HEK293 (cell line): ENCODE data around the gene PHETA1.

Experiments
- MEIS1 ChIP-seq: sonication (generic); formaldehyde crosslinking; IDR thresholded peaks from 2 replicates; pipeline ENCODE4 v1.8.1; 2022; ENCODE audit warnings: missing genetic modification reagents, mild to moderate bottlenecking, borderline replicate concordance
- OSR2 ChIP-seq: fragments of 450-650 bp; formaldehyde crosslinking; IDR thresholded peaks from 2 replicates; pipeline ENCODE4 v1.5.1; 2016; ENCODE audit warnings: missing biosample characterization, missing genetic modification characterization
- PRDM1 ChIP-seq: fragments of 450-650 bp; formaldehyde crosslinking; IDR thresholded peaks from 2 replicates; pipeline ENCODE4; 2016; ENCODE audit warnings: missing biosample characterization, missing genetic modification characterization
- PRDM10 ChIP-seq: fragments of 450-650 bp; formaldehyde crosslinking; IDR thresholded peaks from 2 replicates; pipeline ENCODE4 v1.5.1; 2016; ENCODE audit warnings: missing biosample characterization, missing genetic modification characterization
- ZBTB21 ChIP-seq: fragments of 450-650 bp; formaldehyde crosslinking; IDR thresholded peaks from 2 replicates; pipeline ENCODE4 v1.5.1; 2017; ENCODE audit warnings: missing biosample characterization, missing genetic modification characterization
- ZNF121 ChIP-seq: fragments of 450-650 bp; formaldehyde crosslinking; IDR thresholded peaks from 2 replicates; pipeline ENCODE4 v1.5.1; 2016; ENCODE audit warnings: missing biosample characterization, missing genetic modification characterization
- ZNF266 ChIP-seq: fragments of 450-650 bp; formaldehyde crosslinking; IDR thresholded peaks from 2 replicates; pipeline ENCODE4 v1.5.1; 2016; ENCODE audit warnings: missing biosample characterization, missing genetic modification characterization, low read depth
- ZNF510 ChIP-seq: fragments of 450-650 bp; formaldehyde crosslinking; IDR thresholded peaks from 2 replicates; pipeline ENCODE4 v1.5.1; 2018; ENCODE audit warnings: mild to moderate bottlenecking, missing genetic modification characterization, missing biosample characterization; ENCODE audit not compliant: insufficient replicate concordance
- ZNF513 ChIP-seq: fragments of 450-650 bp; IDR thresholded peaks from 2 replicates; pipeline ENCODE4 v1.5.1; 2018; ENCODE audit warnings: missing biosample characterization, missing genetic modification characterization
- ZNF555 ChIP-seq: fragments of 450-650 bp; formaldehyde crosslinking; conservative IDR thresholded peaks from 2 replicates; pipeline ENCODE4 v1.5.1; 2017; ENCODE audit warnings: missing biosample characterization, mild to moderate bottlenecking, missing genetic modification characterization, inconsistent platforms
- ZNF561 ChIP-seq: fragments of 450-650 bp; IDR thresholded peaks from 2 replicates; pipeline ENCODE4 v1.5.1; 2018; ENCODE audit warnings: missing biosample characterization, missing genetic modification characterization, borderline replicate concordance
- ZNF623 ChIP-seq: fragments of 450-650 bp; formaldehyde crosslinking; IDR thresholded peaks from 2 replicates; pipeline ENCODE4 v1.5.1; 2016; ENCODE audit warnings: missing biosample characterization, missing genetic modification characterization
- ZNF76 ChIP-seq: fragments of 450-650 bp; formaldehyde crosslinking; IDR thresholded peaks from 2 replicates; pipeline ENCODE4; 2016; ENCODE audit warnings: low read depth, missing biosample characterization, missing genetic modification characterization, borderline replicate concordance
- TF ChIP-seq, protein P1 (sequence below): fragments of 450-650 bp; formaldehyde crosslinking; IDR thresholded peaks from 2 replicates; pipeline ENCODE4 v1.5.1; 2016; ENCODE audit warnings: missing biosample characterization, missing genetic modification characterization

- TF ChIP-seq MEIS1, result no peak
- no peak for TF ChIP-seq PRDM1
- TF ChIP-seq, protein P1, sequence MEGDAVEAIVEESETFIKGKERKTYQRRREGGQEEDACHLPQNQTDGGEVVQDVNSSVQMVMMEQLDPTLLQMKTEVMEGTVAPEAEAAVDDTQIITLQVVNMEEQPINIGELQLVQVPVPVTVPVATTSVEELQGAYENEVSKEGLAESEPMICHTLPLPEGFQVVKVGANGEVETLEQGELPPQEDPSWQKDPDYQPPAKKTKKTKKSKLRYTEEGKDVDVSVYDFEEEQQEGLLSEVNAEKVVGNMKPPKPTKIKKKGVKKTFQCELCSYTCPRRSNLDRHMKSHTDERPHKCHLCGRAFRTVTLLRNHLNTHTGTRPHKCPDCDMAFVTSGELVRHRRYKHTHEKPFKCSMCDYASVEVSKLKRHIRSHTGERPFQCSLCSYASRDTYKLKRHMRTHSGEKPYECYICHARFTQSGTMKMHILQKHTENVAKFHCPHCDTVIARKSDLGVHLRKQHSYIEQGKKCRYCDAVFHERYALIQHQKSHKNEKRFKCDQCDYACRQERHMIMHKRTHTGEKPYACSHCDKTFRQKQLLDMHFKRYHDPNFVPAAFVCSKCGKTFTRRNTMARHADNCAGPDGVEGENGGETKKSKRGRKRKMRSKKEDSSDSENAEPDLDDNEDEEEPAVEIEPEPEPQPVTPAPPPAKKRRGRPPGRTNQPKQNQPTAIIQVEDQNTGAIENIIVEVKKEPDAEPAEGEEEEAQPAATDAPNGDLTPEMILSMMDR (tag by site-specific recombination), result no peak
- no peak for TF ChIP-seq ZNF266 (tag by site-specific recombination)
- TF ChIP-seq ZNF555 (tag by site-specific recombination), result no peak
- TF ChIP-seq OSR2 (tag by site-specific recombination), result no peak
- TF ChIP-seq ZNF510 (tag by site-specific recombination), result no peak
- TF ChIP-seq ZBTB21 (tag by site-specific recombination), result no peak
- no peak for TF ChIP-seq ZNF561 (tag by site-specific recombination)
- no peak for TF ChIP-seq ZNF76 (tag by site-specific recombination)
- no peak for TF ChIP-seq PRDM10 (tag by site-specific recombination)
- TF ChIP-seq ZNF623 (tag by site-specific recombination), result no peak
- no peak for TF ChIP-seq ZNF513
- peak; percentile 56; the same call in 1 of the 2 replicates for TF ChIP-seq ZNF121 (tag by site-specific recombination)
Observed at GRCh38 chr12:111366583-111366982, 2.3 kb downstream of the PHETA1 start.
